CD4-positive, alpha-beta T cell treated with Interleukin-21 for 1 hour (primary cell): Measurements from ENCODE around the gene NAALADL1.
"Not testable (repeated sequence)": the region's sequence is repeated elsewhere in the genome, so short reads cannot be mapped to it uniquely, and the experiment has no call there.

ENCODE experiments used
- DNase-seq: peaks from one replicate; pipeline ENCODE4 v3.0.0-alpha.2; 2020

The NAALADL1 gene

DNA sequence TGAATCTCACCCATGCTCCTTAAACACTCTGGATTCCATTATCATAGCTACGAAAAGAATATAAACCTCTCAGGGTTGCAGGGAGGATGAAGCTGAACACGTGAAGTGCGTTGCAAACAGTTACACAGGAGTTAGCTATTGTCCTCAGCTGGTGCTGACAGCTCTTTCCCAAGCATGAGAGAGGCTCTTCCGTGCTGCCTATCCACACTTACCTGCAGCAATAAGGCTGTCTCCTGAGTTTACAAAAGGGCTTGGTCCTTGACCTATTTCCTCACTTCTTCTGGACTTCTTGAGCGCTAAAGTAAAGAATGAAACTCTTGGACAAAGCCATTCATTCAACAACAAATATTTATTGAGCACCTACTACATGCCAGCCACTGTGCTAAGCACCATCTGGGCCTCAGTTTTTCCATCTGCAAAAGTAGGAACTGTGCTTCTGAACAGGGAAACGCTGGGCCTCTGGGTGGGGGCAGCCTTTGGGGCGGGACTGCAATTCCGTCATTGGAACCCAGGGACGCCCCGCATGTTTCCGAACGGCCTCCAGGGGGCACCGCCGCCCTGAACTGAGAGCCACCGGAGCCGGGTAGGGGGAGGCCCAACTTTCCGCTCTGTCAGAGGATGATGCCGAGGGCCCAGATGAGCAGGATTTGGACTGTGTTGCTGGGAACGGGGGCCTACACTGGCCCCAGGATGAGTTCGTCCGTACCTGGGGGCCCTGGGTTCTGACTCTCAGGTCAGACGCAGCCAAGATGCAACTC, 45.0 kb downstream of the NAALADL1 start:
- peak; percentile 92 for DNase-seq

GRCh38 chr11:65008873-65009272, 49.5 kb downstream of the NAALADL1 start:
- DNase-seq = no peak

DNA sequence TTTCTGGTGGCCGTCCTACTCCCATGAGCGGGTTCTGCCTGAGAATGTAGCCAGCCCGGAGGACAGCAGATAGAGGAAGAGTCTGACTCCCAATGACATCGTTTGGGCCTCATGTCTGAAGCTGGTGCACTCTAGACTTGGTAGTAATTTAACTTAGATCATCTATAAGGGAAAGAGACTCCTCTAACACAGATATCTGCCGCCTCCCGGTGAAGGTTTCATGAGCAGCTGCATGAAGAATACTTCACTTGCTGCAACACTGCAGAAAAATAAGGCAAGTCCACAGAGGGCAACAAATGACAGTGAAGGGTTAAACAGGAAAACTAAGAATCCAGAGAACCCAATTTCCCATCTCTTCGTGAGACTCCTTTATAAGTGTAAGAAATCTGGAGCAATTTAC, 50.3 kb downstream of the NAALADL1 start:
- DNase-seq = no peak

- not testable (repeated sequence) for DNase-seq
These were observed 54.4 kb downstream of the NAALADL1 start for GRCh38 chr11:65003968-65004367.

- no peak for DNase-seq
These were observed 55.1 kb downstream of the NAALADL1 start for GRCh38 chr11:65003282-65003681.

- DNase-seq = no peak
These were observed 55.6 kb downstream of the NAALADL1 start for GRCh38 chr11:65002706-65003105.

- DNase-seq = no peak
These were observed 58.9 kb downstream of the NAALADL1 start for GRCh38 chr11:64999478-64999877.

- DNase-seq = no peak
These were observed 59.5 kb downstream of the NAALADL1 start for GRCh38 chr11:64998690-64999431.

GRCh38 chr11:64998141-64998540, 60.2 kb downstream of the NAALADL1 start:
- no peak for DNase-seq

- no peak for DNase-seq
These were observed 61.5 kb downstream of the NAALADL1 start, which contains the start of gene BATF2 for GRCh38 chr11:64996710-64997380. TSS of gene BATF2 (minus strand) at chr11:64996971. CDS start at chr11:64996914, 57 bp downstream.

DNA sequence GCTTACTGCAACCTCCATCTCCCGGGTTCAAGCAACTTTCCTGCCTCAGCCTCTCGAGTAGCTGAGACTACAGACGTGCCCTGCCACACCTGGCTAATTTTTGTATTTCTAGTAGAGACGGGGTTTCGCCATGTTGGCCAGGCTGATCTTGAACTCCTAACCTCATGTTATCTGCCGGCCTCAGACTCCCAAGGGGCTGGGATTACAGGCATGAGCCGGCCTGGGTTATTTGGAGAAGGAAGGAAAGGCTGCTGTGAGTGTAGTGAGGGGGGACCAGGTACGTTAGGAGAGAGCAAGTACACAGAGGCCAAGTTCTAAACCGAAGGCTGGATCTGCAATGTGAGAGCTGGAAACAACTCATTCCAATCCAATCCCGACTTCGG, 62.0 kb downstream of the NAALADL1 start:
- no peak for DNase-seq
